ACC112 (cell line): ENCODE measurements around the gene TRMT2A.

Experiments
- H2AFZ ChIP-seq: fragments of 200-600 bp; sonication (generic); one replicate; pipeline ENCODE4 v1.6.0; 2017; ENCODE audit warnings: antibody characterized with exemption, low read length; ENCODE audit not compliant: unreplicated experiment
- H3K27ac ChIP-seq: fragments of 200-600 bp; sonication (generic); 2 replicates; pipeline ENCODE4 v1.5.1; 2014; ENCODE audit warnings: low read depth, mild to moderate bottlenecking, antibody characterized with exemption, low read length, moderate library complexity
- H3K27me3 ChIP-seq: fragments of 200-600 bp; sonication (generic); 2 replicates; pipeline ENCODE4 v1.6.1; 2014; ENCODE audit warnings: mild to moderate bottlenecking, antibody characterized with exemption, low read length, moderate library complexity, mixed read lengths; ENCODE audit not compliant: insufficient read depth
- H3K36me3 ChIP-seq: fragments of 200-600 bp; sonication (generic); 2 replicates; pipeline ENCODE4 v1.6.1; 2016; ENCODE audit warnings: mild to moderate bottlenecking, antibody characterized with exemption, low read length, moderate library complexity, mixed read lengths; ENCODE audit not compliant: insufficient read depth
- H3K4me1 ChIP-seq: fragments of 200-600 bp; sonication (generic); one replicate; pipeline ENCODE4 v1.6.1; 2016; ENCODE audit warnings: low read length, mixed read lengths; ENCODE audit not compliant: insufficient read depth, unreplicated experiment, control insufficient read depth
- H3K4me3 ChIP-seq: fragments of 200-600 bp; sonication (generic); 2 replicates; pipeline ENCODE4 v1.5.1; 2014; ENCODE audit warnings: mild to moderate bottlenecking, low read depth, low read length
- H3K79me2 ChIP-seq: fragments of 200-600 bp; sonication (generic); one replicate; pipeline ENCODE4 v1.6.0; 2016; ENCODE audit warnings: low read length; ENCODE audit not compliant: control insufficient read depth, unreplicated experiment, insufficient read depth

The TRMT2A gene

DNA sequence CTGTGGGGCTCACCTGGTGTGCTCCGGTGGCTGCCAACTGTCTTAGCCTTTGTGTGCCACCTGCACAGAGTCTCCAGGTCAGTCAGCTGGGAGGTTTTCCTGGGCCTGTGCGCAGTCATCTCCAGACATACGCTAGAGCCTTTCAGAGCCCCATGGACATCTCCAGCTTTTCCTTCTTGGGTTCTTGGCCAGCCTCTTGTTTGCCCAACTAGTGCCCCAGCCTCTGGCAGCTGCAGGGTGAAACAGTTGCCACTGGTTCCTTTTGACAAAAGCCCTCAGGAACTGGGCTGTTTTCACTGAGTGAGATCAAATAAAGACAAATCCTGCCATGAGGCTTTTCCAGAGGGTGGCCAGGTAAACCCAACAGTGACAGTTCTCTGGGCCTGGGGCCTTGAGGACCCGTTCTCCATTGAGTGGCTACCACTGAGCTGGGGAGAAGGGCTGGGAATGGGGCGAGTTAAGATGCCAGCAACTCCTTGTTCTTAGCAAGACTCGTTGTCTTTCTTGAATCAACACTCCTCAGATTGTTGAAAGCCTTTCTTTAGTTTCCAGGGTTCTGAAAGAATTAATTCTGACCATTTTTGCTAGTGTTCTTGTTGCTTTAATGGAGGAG, 17.8 kb downstream of the TRMT2A start:
- peaks cover 21% of the 10 kb centered on the region for H3K36me3 ChIP-seq
- H3K4me3 ChIP-seq = no peak overlapping the region
- peaks cover 8% of the 10 kb centered on the region for H3K79me2 ChIP-seq
- no peaks in the 10 kb centered on the region for H3K27me3 ChIP-seq
- H3K4me1 ChIP-seq = no peaks in the 10 kb centered on the region
- no peak overlapping the region for H3K27ac ChIP-seq
- H2AFZ ChIP-seq = no peak overlapping the region

DNA sequence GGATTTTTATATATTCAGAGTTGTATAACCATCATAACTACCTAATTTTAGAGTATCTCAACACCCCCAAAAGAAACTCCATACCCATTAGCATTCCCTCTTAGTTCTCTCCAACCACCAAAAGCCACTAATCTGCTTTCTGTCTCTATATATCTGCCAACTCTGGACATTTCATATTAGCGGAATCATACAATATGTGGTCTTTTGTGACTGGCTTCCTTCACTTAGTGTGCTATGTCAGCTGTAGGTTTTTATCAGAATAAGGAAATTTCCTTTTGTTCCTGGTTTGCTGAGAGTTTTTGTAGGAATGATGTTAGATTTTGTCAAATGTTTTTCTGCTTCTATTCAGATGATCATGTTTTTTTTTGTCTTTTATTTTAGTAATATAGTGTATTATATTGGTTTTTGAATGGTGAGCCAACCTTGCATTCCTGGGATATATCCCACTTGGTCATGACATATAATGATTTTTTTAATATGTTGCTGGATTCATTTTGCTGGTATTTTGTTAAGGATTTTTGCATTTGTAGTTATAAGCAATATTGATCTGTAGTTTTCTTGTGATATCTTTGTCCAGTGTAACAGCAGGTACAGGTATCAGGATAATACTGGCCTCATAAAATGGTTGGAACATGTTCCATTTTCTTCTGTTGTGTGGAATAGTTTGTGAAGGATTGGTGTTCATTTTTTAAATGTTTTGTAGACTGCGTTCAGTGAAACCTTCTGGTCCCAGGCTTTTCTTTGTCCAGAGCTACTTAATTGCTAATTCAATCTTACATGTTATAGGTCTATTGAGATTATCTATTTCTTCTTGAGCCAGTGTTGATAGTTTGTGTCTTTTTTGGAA, 20.2 kb downstream of the TRMT2A start:
- no peaks in the 10 kb centered on the region for H3K27me3 ChIP-seq
- no peaks in the 10 kb centered on the region for H3K4me1 ChIP-seq
- peaks cover 3% of the 10 kb centered on the region for H3K79me2 ChIP-seq
- no peak overlapping the region for H3K4me3 ChIP-seq
- H3K36me3 ChIP-seq = peaks cover 21% of the 10 kb centered on the region
- no peak overlapping the region for H2AFZ ChIP-seq
- no peak overlapping the region for H3K27ac ChIP-seq

DNA sequence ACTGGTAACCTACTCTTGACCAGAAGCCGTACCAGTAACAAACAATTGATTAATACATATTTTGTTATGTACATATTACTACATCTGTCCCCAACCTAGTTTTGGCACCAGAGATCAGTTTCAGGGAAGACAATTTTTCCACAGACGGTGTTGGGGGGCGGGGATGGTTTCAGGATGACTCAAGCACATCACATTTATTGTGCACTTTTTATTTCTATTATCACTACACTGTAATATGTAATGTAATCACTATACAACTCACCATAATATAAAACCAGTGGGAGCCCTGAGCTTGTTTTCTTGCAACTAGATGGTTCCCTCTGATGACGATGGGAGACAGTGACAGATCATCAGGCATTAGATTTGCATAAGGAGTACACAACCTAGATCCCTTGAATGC, 21.5 kb downstream of the TRMT2A start:
- Histone ChIP-seq H2AFZ (no peak overlapping the region), H3K36me3 (peaks cover 26% of the 10 kb centered on the region), H3K79me2 (peaks cover 3% of the 10 kb centered on the region), H3K4me1 (no peaks in the 10 kb centered on the region), H3K27me3 (no peaks in the 10 kb centered on the region), H3K4me3 (no peak overlapping the region), H3K27ac (no peak overlapping the region)

DNA sequence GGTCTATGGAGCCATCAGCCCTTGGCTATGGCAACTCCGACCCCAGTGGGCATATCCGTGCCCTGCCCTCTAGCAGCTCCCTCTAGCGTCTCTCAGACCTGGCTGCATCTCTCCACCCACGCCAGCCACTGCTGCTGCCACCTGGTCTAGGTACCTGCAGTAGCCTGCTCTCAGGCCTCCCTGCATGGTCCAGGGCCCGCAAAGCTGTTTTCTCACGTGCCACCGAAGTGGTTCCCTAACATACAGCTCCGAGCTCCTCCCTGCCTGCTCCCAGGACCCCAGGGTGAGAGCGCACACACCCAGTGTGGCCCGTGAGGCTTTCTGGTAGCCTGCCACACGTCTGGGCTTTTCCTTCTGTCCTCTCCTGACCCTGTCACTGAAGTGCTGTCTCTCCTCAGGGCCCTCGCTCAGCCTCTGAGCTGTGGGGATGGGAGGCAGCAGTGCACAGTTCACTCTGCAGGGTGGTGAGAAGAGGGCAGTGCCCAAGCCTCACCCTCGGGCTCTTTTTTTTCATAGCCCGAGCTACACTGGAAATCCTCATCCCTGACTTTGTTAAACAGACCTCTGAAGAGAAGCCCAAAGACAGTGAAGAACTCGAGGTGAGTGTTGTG, 22.7 kb downstream of the TRMT2A start:
- Histone ChIP-seq H3K4me1 (no peaks in the 10 kb centered on the region), H2AFZ (no peak overlapping the region), H3K36me3 (peaks cover 26% of the 10 kb centered on the region), H3K4me3 (no peak overlapping the region), H3K27ac (no peak overlapping the region), H3K79me2 (peaks cover 3% of the 10 kb centered on the region), H3K27me3 (no peaks in the 10 kb centered on the region)

DNA sequence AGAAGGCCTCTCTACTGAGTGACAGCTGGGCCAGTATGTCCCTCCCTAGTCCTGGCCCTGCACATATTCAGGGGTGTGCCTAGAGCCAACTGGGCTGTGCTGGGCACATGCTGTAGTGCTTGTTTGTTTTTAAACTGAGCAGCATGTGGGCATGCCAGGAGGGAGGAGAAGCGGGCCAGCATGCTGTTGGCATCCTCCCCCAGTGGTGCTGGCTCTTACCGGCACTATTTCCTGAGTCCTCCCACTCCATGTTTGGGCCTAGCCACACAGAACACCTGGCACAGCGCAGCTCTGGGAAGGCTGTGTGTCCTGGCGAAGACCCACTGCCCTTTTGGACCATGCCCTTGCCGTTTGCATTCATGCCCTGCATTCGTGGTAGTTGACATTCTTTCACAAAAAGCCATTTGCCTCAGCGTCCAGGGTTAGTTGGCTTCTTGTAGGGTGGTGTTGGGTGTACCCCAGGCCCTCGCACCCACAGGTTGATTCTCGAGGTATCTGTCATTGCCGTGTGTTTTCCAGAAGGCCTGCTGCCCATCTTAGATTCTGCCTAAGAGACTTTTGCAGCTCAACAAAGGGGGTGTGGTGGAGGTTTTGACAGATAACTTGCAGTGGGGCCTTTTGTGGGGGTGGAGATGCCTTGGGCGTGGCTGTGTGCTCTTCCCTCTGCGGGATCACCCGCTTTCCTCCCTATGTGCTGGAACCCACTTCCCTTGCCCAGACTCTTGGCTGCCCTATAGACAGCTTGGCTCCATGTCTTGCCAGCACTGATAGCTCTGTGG, 23.4 kb downstream of the TRMT2A start:
- Histone ChIP-seq H3K27me3 (no peaks in the 10 kb centered on the region), H3K4me3 (no peak overlapping the region), H3K36me3 (peaks cover 25% of the 10 kb centered on the region), H3K4me1 (no peaks in the 10 kb centered on the region), H3K79me2 (peaks cover 3% of the 10 kb centered on the region), H2AFZ (no peak overlapping the region), H3K27ac (no peak overlapping the region)

DNA sequence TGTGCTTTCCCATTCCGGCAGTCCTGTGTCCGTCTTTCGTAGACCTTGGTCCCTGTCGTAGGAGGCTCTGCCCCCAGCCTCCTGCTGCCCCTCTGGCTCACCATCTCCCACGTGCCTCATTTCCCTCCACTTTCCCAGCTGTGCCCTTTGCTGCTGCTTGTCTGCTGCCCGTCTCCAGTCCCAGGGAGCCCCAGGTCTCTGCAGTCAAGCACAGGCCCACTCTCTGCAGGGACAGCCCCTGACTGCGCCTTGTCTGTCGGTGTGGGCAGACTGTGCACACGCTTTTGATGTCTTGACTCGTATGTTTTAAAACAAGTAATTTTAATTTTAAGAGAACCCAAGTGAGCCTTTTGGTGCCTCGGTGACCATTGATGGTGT, 24.6 kb downstream of the TRMT2A start:
- Histone ChIP-seq H3K79me2 (peaks cover 5% of the 10 kb centered on the region), H3K27ac (no peak overlapping the region), H3K27me3 (no peaks in the 10 kb centered on the region), H3K4me1 (no peaks in the 10 kb centered on the region), H2AFZ (no peak overlapping the region), H3K4me3 (no peak overlapping the region), H3K36me3 (peaks cover 23% of the 10 kb centered on the region)

DNA sequence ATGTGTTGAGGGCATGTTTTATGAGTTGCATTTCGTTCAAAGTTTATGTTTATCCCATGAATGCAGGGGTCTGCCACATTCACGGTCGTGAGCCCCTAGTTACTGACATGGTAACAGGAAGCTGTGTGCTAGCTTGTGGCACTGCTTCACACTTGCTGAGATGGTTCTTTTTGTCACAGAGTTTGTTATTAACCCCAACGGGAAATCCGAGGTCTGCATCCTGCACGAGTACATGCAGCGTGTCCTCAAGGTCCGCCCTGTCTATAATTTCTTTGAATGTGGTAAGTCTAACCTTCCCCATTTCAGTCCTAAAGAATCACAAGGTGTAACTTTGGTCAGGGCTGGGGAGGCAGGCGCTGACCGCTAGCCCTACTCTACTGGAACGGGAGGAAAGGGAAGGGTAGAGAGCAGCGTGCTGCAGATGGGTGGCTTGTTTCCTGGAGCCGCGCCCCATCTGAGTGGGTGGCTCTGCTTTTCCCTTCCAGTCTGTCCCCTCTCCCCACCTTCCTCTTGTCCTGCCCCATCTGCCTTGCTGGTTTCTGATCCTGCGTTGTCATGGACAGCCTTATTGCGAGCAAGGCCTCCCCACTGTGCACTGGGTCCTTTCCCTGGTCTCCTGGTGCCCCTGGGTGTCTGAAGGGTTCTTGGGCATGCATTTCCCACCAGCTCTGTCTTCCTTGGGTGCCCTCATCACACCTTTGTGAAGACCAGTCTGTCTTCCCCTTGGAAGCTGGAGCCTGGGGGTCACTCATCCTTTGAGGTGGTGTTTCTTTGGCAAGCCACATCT, 25.1 kb downstream of the TRMT2A start:
- Histone ChIP-seq H3K4me1 (no peaks in the 10 kb centered on the region), H3K27ac (no peak overlapping the region), H3K79me2 (peaks cover 6% of the 10 kb centered on the region), H3K27me3 (no peaks in the 10 kb centered on the region), H2AFZ (no peak overlapping the region), H3K4me3 (no peak overlapping the region), H3K36me3 (peaks cover 17% of the 10 kb centered on the region)

DNA sequence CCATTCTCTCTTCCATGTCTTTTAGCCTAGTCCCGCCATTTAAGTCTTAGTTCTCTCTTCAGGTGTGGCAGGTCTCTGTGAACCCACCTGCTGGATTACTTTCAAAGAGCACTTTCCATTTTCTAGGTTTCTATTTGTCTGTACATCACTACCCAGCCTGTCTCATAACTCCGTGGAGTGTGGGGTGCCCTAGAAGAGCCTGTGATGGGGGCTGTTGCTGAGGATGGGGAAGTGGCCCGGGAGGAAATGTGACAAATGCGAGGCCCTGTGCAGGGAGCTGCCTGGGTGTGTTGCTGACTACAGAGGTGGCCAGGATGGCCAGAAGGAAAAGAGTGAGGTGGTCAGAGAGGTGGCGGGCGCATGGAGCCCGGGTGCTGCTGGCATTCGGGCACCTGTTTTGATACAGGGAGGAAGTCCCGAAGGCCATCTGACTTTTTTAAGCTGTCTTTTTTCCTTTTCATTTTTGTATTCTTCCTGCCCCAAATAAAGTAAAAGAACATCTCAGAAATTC, 26.2 kb downstream of the TRMT2A start:
- H3K79me2 ChIP-seq = peaks cover 16% of the 10 kb centered on the region
- H3K27ac ChIP-seq = no peak overlapping the region
- peaks cover 7% of the 10 kb centered on the region for H3K36me3 ChIP-seq
- no peak overlapping the region for H2AFZ ChIP-seq
- no peaks in the 10 kb centered on the region for H3K27me3 ChIP-seq
- H3K4me1 ChIP-seq = no peaks in the 10 kb centered on the region
- no peak overlapping the region for H3K4me3 ChIP-seq

DNA sequence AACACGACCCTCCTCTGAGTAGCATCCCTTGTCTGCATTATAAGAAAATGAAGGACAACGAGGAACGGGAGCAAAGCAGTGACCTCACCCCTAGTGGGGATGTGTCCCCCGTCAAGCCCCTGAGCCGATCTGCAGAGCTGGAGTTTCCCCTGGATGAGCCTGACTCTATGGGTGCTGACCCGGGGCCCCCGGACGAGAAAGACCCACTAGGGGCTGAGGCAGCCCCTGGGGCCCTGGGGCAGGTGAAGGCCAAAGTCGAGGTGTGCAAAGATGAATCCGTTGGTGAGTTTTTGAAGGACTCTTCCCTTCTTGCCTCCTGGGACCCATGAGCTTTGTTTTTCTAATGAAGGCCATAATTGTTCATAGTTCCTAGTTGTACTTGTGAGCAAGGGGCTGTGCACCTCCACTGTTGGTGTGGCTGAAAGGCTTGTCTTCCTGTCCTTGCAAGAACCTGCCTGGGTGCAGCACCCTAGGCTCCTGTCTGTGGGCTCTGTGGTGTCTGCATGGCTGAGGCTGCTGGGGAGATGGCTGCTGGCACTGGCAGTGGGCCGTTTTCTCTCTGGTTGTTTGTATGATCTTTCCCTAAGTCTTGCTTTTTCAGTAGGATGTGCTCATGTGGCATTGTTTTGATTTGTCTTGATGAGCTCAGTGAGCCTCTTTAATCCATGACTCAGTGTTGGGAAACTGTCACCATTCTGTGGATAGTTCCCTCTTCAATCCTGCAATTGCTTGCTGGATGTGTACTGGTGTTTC, 26.9 kb downstream of the TRMT2A start:
- Histone ChIP-seq H3K27ac (no peak overlapping the region), H2AFZ (no peak overlapping the region), H3K79me2 (peaks cover 23% of the 10 kb centered on the region), H3K4me1 (no peaks in the 10 kb centered on the region), H3K27me3 (no peaks in the 10 kb centered on the region), H3K4me3 (no peak overlapping the region), H3K36me3 (peaks cover 5% of the 10 kb centered on the region; the same call in 1 of the 2 replicates)
